K562 treated with DMSO at 1 percent for 48 hours (cell line): ENCODE data around the gene FERD3L. TPM values are rescaled to one million over a fixed set of nuclear protein-coding genes. Genes with fewer than 3 reads are reported as not detected.

ENCODE experiments used
- total RNA-seq: library from RNA; unstranded; fragments of 300-600 nt; gene quantifications from 2 replicates; pipeline ENCODE4 v1.2.3, GENCODE V29; 2022; ENCODE audit warnings: low replicate concordance; ENCODE audit errors: extremely low read depth

Gene FERD3L
- total RNA-seq: not detected in 2 replicates

GRCh38 chr7:19144661-19145433 lies at the start of gene FERD3L:
TSS of gene FERD3L (minus strand) at chr7:19145421. CDS start at chr7:19145362, 59 bp downstream.

GRCh38 chr7:19117091-19117869 lies 27.9 kb downstream of the FERD3L start, which contains the start of gene TWIST1:
TSS of gene TWIST1 (minus strand) at chr7:19117636. CDS start at chr7:19117321, 315 bp downstream.

Other genes starting within 250 kb of the FERD3L start
- gene TWIST1, start 27.8 kb downstream of the FERD3L start, total RNA-seq: not detected in 2 replicates